OCI-LY3 (cell line): ENCODE data around the gene PIGBOS1.

ENCODE experiments used
- H2AFZ ChIP-seq: fragments of 200-600, 300-600 bp; shearing (Covaris generic); 2 replicates; pipeline ENCODE4 v1.6.0; 2014; ENCODE audit warnings: antibody characterized with exemption, low read depth, low read length
- H3K27ac ChIP-seq: fragments of 200-600, 300-600 bp; sonication (generic); 2 replicates; pipeline ENCODE4 v1.5.1; 2014; ENCODE audit warnings: mild to moderate bottlenecking, low read length, moderate library complexity, mixed read lengths
- H3K27me3 ChIP-seq: fragments of 200-600, 300-600 bp; sonication (generic); 2 replicates; pipeline ENCODE4 v1.6.1; 2014; ENCODE audit warnings: low read depth, low read length, mixed read lengths
- H3K36me3 ChIP-seq: fragments of 200-600, 300-600 bp; sonication (generic); replicated peaks from 2 replicates; pipeline ENCODE3; 2014; ENCODE audit warnings: low read depth, low read length, mixed read lengths
- H3K4me1 ChIP-seq: fragments of 300-600, 200-600 bp; sonication (generic); 2 replicates; pipeline ENCODE4 v1.6.1; 2014; ENCODE audit warnings: low read length, mixed read lengths
- H3K4me2 ChIP-seq: fragments of 200-600, 300-600 bp; sonication (generic); 2 replicates; pipeline ENCODE4 v1.6.1; 2014; ENCODE audit warnings: low read length, mixed read lengths
- H3K4me3 ChIP-seq: fragments of 300-600, 200-600 bp; sonication (generic); 2 replicates; pipeline ENCODE4 v1.5.1; 2014; ENCODE audit warnings: antibody characterized with exemption, mild to moderate bottlenecking, low read length, moderate library complexity
- H3K79me2 ChIP-seq: fragments of 300-600, 200-600 bp; shearing (Covaris generic); 2 replicates; pipeline ENCODE4 v1.6.1; 2014; ENCODE audit warnings: mild to moderate bottlenecking, low read length, mixed read lengths
- H3K9ac ChIP-seq: fragments of 300-600, 200-600 bp; shearing (Covaris generic); 2 replicates; pipeline ENCODE4 v1.6.0; 2014; ENCODE audit warnings: mild to moderate bottlenecking, low read length, moderate library complexity
- H3K9me3 ChIP-seq: fragments of 200-600, 300-600 bp; shearing (Covaris generic); 2 replicates; pipeline ENCODE4 v1.6.1; 2014; ENCODE audit warnings: low read length, mixed read lengths; ENCODE audit not compliant: insufficient read depth
- H4K20me1 ChIP-seq: fragments of 200-600, 300-600 bp; sonication (generic); 2 replicates; pipeline ENCODE4 v1.6.1; 2016; ENCODE audit warnings: low read length, mixed read lengths; ENCODE audit not compliant: insufficient read depth
- EZH2phosphoT487 ChIP-seq: fragments of 200-600 bp; shearing (Covaris generic); IDR thresholded peaks from 2 replicates; pipeline ENCODE4 v1.6.1; 2018; ENCODE audit warnings: antibody characterized with exemption, mixed run types, low read depth
- TF ChIP-seq, protein P1 (sequence below): fragments of 200-600, 300-600 bp; sonication (generic); IDR thresholded peaks from 2 replicates; pipeline ENCODE4 v1.5.1; 2014; ENCODE audit warnings: antibody characterized with exemption, low read length, low read depth

PIGBOS1 gene

DNA sequence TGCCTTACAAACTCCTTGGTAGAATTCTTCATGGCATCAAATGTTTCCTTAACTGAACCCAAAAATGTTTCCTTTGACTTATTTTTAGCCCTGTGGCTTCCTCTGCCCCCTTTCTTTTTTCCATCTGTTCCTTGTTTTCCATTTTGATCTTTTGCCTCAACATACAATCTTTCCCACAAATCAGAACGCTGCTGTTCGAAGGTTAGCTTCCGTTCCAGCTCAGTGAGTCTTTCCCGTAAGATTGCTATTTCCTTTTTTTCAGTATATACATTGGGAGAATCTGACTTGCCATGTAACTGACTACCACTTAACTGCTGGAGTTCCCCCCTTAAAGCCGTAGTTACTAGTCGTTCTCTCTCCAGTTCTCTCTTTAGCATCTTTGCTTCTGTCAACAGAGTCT lies 41.3 kb upstream of the PIGBOS1 start:
- H3K36me3 ChIP-seq = peaks cover 13% of the 10 kb centered on the region
- no peaks in the 10 kb centered on the region for H4K20me1 ChIP-seq
- no peaks in the 10 kb centered on the region for H3K9me3 ChIP-seq
- no peaks in the 10 kb centered on the region for H3K27me3 ChIP-seq
- H3K4me2 ChIP-seq = no peak overlapping the region
- no peaks in the 10 kb centered on the region for H3K79me2 ChIP-seq
- H3K27ac ChIP-seq = no peak overlapping the region
- H3K4me1 ChIP-seq = no peaks in the 10 kb centered on the region
- H3K4me3 ChIP-seq = no peak overlapping the region
- H3K9ac ChIP-seq = no peak overlapping the region
- no peak overlapping the region for H2AFZ ChIP-seq
- TF ChIP-seq EZH2phosphoT487 = no peak
- TF ChIP-seq, protein P1, sequence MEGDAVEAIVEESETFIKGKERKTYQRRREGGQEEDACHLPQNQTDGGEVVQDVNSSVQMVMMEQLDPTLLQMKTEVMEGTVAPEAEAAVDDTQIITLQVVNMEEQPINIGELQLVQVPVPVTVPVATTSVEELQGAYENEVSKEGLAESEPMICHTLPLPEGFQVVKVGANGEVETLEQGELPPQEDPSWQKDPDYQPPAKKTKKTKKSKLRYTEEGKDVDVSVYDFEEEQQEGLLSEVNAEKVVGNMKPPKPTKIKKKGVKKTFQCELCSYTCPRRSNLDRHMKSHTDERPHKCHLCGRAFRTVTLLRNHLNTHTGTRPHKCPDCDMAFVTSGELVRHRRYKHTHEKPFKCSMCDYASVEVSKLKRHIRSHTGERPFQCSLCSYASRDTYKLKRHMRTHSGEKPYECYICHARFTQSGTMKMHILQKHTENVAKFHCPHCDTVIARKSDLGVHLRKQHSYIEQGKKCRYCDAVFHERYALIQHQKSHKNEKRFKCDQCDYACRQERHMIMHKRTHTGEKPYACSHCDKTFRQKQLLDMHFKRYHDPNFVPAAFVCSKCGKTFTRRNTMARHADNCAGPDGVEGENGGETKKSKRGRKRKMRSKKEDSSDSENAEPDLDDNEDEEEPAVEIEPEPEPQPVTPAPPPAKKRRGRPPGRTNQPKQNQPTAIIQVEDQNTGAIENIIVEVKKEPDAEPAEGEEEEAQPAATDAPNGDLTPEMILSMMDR = no peak

DNA sequence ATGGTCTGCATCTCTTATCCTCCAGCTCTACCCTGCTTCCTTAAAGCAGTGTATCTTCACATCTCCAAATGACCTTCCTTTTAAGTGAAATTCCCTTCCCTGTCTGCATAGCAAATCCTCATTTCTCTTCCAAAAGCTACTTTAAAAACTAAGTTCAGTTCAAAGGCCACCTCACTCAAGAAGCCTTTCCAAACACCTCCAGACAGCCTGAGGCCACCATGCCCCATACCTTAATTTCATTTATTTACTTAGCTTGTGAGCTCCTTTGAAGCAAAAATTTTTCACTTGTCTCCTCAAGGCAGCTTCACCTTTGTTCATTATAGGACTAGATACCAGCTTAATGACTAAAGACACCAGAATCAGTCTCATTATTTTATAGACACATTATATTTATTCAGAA lies 39.5 kb upstream of the PIGBOS1 start:
- Histone ChIP-seq H3K9ac (no peak overlapping the region), H4K20me1 (no peaks in the 10 kb centered on the region), H3K27me3 (no peaks in the 10 kb centered on the region), H3K27ac (no peak overlapping the region), H3K79me2 (no peaks in the 10 kb centered on the region), H3K4me1 (no peaks in the 10 kb centered on the region), H3K36me3 (peaks cover 17% of the 10 kb centered on the region), H3K4me2 (no peak overlapping the region), H3K9me3 (no peaks in the 10 kb centered on the region), H3K4me3 (no peak overlapping the region), H2AFZ (no peak overlapping the region)
- TF ChIP-seq, protein P1 = no peak
- TF ChIP-seq EZH2phosphoT487 = no peak

GRCh38 chr15:55357774-55358173 lies 38.9 kb upstream of the PIGBOS1 start:
- Histone ChIP-seq H3K4me3 (no peak overlapping the region), H3K36me3 (peaks cover 17% of the 10 kb centered on the region), H4K20me1 (no peaks in the 10 kb centered on the region), H3K4me1 (no peaks in the 10 kb centered on the region), H3K4me2 (no peak overlapping the region), H3K9me3 (no peaks in the 10 kb centered on the region), H3K79me2 (no peaks in the 10 kb centered on the region), H3K27me3 (no peaks in the 10 kb centered on the region), H3K27ac (no peak overlapping the region), H3K9ac (no peak overlapping the region), H2AFZ (no peak overlapping the region)
- TF ChIP-seq, protein P1 = no peak
- no peak for TF ChIP-seq EZH2phosphoT487

GRCh38 chr15:55356985-55357585 lies 38.2 kb upstream of the PIGBOS1 start:
- no peak overlapping the region for H3K4me3 ChIP-seq
- H3K27ac ChIP-seq = no peak overlapping the region
- no peaks in the 10 kb centered on the region for H4K20me1 ChIP-seq
- H3K27me3 ChIP-seq = no peaks in the 10 kb centered on the region
- H3K79me2 ChIP-seq = no peaks in the 10 kb centered on the region
- no peak for TF ChIP-seq EZH2phosphoT487
- TF ChIP-seq, protein P1 = no peak
- H3K4me1 ChIP-seq = no peaks in the 10 kb centered on the region
- H3K4me2 ChIP-seq = no peak overlapping the region
- no peak overlapping the region for H2AFZ ChIP-seq
- peaks cover 17% of the 10 kb centered on the region for H3K36me3 ChIP-seq
- H3K9ac ChIP-seq = no peak overlapping the region
- H3K9me3 ChIP-seq = no peaks in the 10 kb centered on the region
